Measurements from ENCODE around the gene PHLDB2.

The PHLDB2 gene

DNA sequence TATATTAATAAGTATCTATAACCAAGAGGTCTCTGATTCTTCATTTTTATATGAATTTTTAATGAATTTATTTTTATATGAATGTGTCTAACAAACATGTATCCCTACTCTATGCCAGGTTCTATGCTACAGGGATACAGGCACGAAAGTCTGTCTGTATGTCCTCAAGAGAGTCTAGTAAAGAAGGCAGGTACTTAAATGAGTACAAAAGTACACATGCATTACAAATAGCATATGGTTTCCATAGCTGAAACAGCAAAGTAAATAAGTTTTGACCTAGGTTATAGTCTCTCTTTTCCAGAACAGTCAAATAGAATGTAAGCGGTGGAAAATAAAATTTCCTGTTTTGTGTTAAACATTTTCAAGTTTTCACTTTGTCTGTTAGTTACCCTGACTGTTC, 106.4 kb downstream of the PHLDB2 start:
- TF ChIP-seq, protein P1, sequence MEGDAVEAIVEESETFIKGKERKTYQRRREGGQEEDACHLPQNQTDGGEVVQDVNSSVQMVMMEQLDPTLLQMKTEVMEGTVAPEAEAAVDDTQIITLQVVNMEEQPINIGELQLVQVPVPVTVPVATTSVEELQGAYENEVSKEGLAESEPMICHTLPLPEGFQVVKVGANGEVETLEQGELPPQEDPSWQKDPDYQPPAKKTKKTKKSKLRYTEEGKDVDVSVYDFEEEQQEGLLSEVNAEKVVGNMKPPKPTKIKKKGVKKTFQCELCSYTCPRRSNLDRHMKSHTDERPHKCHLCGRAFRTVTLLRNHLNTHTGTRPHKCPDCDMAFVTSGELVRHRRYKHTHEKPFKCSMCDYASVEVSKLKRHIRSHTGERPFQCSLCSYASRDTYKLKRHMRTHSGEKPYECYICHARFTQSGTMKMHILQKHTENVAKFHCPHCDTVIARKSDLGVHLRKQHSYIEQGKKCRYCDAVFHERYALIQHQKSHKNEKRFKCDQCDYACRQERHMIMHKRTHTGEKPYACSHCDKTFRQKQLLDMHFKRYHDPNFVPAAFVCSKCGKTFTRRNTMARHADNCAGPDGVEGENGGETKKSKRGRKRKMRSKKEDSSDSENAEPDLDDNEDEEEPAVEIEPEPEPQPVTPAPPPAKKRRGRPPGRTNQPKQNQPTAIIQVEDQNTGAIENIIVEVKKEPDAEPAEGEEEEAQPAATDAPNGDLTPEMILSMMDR (IDR thresholded peaks at IDR 0.05; ENCODE audit: low read depth, low read length) = no peak
- H3K4me3 ChIP-seq (ENCODE audit: low read depth, low read length) = no peak overlapping the region

DNA sequence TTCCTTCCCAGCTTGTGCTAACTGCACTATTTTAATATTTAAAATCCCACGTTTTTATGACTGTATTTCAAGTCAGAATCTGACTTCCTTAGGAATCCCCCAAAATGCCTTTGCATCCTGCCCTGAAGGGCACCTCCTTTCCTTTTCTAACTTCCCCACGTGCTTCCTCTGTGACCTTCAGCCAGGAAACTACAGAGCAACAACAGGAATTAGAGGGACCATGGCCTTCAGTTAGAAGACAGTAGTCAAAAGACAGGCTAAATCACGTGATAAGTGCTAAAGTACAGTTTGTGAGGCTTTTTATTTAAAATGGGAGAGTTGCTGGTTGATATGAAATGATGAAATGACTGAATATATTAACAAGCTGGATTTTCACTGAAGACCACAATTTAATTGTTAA, 108.0 kb downstream of the PHLDB2 start:
- TF ChIP-seq, protein P1 (IDR thresholded peaks at IDR 0.05; ENCODE audit: low read depth, low read length) = no peak

DNA sequence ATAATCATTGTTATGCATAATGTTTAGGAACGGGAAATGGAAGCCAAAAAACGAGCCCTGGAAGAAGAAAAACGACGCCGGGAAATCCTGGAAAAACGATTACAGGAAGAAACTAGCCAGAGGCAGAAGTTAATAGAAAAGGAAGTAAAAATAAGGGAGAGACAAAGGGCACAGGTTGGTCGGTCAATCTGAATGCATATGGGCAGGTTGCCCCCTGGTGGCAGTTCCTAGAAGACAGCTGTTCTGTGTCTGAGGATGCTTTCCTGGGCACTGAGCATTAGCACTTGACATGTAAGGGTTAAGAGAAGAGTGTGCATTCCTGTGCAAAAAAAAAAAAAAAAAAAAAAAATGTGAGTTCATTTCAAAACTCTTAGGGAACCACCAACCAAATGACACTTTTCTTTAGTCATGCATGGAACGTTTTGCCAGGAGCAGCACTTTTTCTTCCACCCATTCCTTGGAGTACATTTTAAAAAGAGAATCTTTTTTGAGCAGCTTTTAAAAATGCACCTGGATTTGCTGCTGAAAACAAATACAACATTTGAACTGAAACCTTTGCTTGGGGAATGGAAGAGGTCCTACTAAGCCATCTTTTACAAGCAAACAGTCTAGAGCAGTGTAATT, 108.7 kb downstream of the PHLDB2 start:
- TF ChIP-seq, protein P1 (IDR thresholded peaks at IDR 0.05; ENCODE audit: low read depth, low read length) = peak; percentile 79
- no peak overlapping the region for H3K4me3 ChIP-seq (ENCODE audit: low read depth, low read length)

More for the DNA sequence above, 108.0 kb downstream of the PHLDB2 start:
- no peak overlapping the region for H3K4me3 ChIP-seq (ENCODE audit: low read depth, low read length)

DNA sequence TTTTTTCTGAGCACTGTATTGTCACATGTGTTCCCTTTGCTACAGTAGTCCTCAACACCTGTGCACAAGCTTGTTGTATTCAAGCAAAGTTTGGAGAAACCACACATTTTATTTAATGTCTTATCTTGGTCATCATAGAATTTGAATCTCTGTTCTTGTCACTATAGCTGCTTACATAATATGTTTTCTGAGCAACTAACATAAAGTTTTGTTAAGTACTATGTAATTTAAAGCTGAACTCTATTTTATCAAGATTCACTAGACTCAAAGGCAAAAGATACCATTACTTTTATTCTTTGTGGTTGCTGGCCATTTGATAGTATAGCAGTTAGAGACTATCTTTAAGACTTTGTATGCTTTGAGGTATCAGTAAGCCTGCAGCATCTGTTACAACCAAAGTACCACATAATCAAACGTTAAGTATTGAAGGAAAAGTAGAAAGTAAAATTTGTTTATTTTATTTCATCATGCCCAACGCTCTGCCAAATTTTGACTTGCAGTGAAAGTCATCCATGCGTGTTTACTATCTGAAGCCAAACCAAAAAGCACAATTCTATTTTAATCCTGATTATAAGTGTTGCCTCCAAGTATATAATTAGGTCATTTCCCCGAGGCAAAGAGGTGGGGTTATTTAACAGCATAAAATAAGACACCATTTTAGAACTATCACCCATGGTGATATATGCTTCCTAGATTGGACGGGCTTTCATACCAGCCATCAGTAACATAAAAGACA, 109.4 kb downstream of the PHLDB2 start:
- TF ChIP-seq, protein P1 (IDR thresholded peaks at IDR 0.05; ENCODE audit: low read depth, low read length) = no peak

DNA sequence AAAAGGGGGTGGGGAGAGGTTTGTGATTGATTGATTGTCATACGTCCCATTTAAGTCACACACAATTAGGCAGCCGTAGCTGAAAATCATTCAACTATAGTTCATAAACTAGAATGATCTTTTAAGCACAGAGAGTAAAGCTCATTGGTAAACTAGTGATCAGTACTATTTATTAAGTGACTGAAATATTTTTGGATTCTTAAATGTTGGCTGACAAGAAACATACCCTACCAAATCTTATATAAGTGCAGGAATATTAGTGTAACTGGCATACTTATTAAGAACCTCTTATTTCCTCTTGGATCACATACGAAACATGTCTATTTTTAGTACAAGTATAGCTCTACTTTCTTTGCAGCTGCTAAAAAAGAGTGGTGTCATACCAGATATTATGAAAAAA, 111.3 kb downstream of the PHLDB2 start:
- TF ChIP-seq, protein P1 (IDR thresholded peaks at IDR 0.05; ENCODE audit: low read depth, low read length) = no peak
- no peak overlapping the region for H3K4me3 ChIP-seq (ENCODE audit: low read depth, low read length)

More for the DNA sequence above, 109.4 kb downstream of the PHLDB2 start:
- H3K4me3 ChIP-seq (ENCODE audit: low read depth, low read length) = no peak overlapping the region

DNA sequence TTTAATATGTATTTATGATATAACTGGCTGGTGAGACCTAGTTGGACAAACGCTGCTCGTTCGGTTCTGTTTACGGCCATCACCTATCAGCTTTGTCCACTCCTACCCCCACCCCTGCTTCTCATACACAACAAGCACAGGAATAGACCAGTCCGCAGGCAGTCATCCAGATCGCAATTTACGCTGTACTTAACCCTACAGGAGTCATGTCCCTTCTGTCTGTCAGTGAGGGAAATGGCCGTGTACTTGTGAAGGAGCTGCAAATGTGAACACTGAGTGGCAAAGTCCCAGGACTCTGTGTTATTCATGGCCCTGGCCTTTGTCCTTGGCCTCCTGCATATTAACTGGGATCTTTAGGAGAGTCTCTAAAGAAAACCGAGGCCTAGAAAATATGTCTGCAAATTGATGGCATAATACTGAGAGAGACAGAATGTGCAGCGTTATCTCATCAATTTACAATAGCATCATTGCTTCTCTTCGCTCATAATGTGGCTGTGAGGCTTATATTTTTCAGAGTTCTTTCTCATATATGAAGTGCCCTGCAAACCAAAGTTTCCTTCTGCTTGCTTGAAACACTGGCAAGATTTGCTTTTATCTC, 112.6 kb downstream of the PHLDB2 start:
- TF ChIP-seq, protein P1 (IDR thresholded peaks at IDR 0.05; ENCODE audit: low read depth, low read length) = no peak
- no peak overlapping the region for H3K4me3 ChIP-seq (ENCODE audit: low read depth, low read length)

DNA sequence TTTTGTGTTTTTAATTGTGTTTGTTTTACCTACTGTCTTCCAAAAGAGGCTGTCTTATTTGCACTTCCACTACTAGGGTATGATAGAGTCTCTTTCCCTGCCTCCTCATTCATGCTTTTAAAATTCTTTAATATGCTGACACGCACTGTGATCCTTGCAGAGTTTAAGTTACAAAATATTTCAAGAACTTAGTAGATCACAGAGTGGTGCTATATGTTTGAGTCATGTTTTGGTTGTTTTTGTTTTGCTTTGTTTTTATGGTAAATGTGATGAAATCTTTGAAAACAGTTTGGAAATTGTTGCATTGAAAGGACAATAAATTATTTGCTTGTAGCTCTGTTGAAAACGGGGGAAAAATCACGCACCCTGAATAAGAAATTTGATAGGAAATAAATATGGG, 113.8 kb downstream of the PHLDB2 start:
- TF ChIP-seq, protein P1 (IDR thresholded peaks at IDR 0.05; ENCODE audit: low read depth, low read length) = no peak
- no peak overlapping the region for H3K4me3 ChIP-seq (ENCODE audit: low read depth, low read length)

All from WI38 (cell line).